GM18511 (cell line): ENCODE data around the gene CD8B.
A peak's percentile ranks its signal among the peaks of the same experiment; 100 is the strongest.
"Not testable (repeated sequence)": the region's sequence is repeated elsewhere in the genome, so short reads cannot be mapped to it uniquely, and the experiment has no call there.

Experiments used
- ATAC-seq: cut with Tn5 transposase; IDR thresholded peaks from one replicate; pipeline ENCODE4 v1.9.1; 2021; ENCODE audit warnings: mild to moderate bottlenecking, moderate library complexity; ENCODE audit not compliant: unreplicated experiment

The CD8B gene

GRCh38 chr2:86836915-86837695 lies 24.6 kb downstream of the CD8B start:
- not testable (repeated sequence) for ATAC-seq

GRCh38 chr2:86835548-86835889 lies 26.2 kb downstream of the CD8B start:
- ATAC-seq, result not testable (repeated sequence)

DNA sequence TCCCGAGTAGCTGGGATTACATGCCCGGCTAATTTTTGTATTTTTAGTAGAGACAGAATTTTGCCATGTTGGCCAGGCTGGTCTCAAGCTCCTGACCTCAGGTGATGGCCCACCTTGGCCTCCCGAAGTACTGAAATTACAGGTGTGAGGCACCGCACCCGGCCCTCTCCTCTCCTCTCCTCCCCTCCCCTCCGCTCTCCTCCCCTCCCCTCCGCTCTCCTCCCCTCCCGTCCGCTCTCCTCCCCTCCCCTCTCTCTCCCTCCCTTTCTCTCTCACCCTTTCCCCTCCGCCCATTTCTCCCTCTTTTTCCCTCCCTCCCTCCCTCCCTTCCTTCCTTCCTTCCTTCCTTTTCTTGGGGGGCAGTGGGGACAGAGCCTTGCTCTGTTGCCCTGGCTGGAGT lies 28.4 kb downstream of the CD8B start:
- no peak for ATAC-seq

DNA sequence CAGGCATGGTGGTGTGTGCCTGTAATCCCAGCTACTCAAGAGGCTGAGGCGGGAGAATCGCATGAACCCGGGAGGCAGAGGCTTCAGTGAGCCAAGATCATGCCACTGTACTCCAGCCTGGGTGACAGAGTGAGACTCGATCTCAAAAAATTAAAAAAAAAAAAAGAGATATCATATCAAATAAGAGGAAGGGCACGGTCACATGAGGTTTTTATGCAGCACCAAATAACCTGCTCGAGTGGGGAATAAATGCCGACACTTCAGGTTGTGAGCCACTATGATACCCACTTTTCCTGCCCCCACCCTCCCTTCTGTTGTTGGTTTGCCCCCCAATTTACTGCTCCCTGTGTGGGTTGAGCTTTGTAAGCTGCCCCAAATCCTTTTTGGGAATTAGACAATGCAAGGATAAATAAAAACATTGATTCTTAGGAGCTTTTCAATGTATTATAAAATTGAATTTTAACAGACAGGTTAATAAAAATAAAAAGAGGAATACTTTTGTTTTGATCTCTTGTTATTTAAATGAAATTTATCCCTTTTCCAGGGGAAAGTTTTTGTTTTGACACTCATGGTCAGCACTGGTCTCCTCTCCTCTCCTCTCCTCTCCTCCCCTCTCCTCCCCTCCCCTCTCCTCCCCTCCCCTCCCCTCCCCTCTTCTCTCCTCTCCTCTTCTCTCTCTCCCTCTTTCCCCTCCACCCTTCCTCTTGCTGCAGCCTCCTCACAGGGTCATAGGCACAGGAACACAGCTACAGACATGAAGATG lies 29.2 kb downstream of the CD8B start:
- ATAC-seq, result no peak

DNA sequence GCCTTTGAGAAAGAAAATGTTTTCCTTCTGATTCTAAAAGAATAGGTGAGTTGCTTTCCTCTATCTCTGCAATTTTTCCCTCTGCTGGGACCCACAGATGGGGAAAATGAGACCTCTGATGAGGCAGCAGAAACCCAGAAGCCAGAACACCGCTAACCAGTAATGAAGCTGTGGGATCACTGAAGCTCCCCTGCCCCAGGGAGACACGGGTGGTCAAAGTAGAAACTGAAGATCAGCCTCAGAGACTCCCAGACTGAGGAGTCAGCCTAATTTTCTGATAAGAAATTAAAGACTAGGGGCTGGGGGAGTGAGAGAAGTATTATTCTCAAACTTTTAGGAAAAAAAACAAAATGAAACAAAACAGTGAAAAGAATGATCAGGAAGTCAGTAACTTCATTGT lies 30.1 kb downstream of the CD8B start:
- ATAC-seq, result no peak

DNA sequence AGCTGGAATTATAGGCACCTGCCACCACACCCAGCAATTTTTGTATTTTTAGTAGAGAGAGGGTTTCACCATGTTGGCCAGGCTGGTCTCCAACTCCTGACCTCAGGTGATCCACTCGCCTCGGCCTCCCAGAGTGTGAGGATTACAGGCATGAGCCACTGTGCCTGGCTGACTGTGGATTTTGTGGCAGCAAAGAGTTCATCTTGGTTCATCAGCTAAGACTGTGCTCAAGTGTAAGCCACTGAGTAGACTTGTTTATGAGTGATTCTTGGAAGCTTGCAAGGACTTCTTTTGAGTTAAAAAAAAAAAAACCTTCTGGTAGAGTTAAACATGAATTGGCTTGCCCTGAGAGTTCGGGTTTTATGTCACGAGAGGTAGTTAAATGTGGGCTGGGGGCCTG lies 34.7 kb downstream of the CD8B start:
- no peak for ATAC-seq

- no peak for ATAC-seq
Observed at GRCh38 chr2:86825693-86826381, 35.8 kb downstream of the CD8B start.

DNA sequence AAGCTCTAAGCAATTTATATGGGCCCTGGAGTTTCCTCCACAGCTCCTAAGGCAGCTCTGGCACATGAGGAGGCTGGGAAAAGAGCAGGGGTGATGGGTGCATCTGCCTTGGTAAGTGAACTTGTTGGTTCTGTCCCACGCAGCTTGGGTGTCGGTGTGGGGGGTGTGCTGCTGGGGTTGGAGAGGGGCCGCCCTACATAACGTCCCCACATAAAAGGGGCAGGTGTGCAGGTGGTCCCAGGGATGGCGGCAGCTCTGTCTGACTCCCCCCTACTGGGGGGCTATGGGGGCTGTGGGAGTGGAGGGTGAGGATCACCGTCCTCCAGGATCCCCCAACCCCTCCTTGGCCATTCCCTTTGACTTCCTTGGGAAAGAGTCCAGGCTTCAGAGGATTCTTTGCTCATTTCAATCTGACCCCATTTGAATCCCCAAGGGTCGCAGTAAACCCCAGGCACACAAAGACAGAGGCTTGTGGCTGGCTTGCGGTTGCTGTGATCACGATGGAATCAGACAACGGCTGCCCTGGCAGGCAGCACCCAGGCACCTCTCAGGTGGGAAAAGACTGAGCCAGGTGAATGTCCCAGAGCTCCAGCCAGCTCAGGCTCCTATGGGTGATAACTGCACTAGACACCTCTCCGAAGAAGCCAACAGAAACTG lies 36.5 kb downstream of the CD8B start:
- no peak for ATAC-seq

- ATAC-seq, result no peak
Observed at GRCh38 chr2:86822668-86823345, 38.9 kb downstream of the CD8B start.

- ATAC-seq, result no peak
Observed at GRCh38 chr2:86821842-86822241, 39.8 kb downstream of the CD8B start.

DNA sequence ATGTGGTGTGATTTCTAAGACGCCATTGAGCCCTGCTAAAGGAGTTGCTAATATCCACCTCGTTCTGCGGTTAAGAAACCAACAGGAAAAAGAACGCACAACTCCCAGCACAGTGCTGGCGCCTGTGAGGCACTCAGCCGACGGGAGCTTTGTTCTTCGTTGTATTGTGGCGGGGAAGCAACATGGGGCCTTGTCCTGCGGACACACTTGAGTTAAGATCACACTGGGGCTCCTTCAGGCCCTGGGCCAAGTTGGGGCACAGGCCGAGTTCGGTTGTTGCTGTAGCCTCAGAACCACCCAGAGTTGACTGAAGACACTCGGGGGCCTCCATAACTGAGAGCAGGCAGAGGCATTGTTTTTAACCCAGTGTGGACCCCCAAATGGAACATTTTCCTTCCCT lies 40.4 kb downstream of the CD8B start:
- ATAC-seq, result no peak

DNA sequence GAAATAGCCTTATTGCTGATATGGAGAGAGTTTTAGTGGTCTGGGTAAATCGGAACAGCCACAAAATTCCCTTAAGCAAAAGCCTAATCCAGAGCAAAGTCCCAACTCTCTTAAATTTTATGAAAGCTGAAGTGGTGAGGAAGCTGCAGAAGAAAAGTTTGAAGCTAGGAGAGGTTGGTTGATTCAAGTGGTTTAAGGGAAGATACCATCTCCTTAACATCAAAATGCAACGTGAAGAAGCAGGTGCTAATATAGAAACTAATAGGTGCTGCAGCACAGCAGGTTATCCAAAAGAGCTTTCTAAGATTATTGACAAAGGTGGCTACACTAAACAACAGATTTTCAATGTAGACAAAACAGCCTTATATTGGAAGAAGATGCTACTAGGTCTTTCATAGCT lies 42.7 kb downstream of the CD8B start:
- no peak for ATAC-seq

DNA sequence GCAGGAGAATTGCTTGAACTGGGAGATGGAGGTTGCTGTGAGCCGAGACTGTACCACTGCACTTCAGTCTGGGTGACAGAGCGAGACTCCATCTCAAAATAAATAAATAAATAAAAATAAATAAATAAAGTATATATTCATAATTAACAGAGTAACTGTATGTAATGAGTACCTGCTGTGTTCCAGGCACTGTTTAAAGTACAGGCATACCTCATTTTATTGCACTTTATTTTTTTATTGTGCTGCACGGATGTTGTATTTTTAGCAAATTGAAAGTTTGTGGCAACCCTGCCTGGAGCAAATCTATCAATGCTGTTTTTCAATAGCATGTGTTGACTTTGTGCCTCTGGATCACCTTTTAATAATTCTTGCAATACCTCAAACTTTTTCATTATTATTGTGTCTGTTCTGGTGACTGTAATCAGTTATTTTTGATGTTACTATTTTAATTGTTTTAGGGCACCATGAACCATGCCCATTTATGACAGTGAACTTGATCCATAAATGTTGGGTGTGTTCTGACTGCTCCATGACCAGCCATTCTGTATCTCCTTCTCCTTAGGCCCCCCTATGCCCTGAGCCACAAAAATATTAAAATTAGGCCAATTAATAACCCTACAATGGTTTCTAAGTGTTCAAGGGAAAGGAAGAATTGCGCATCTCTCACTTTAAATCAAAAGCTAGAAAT lies 43.4 kb downstream of the CD8B start:
- ATAC-seq, result no peak

- ATAC-seq, result no peak
Observed at GRCh38 chr2:86815611-86816010, 46.1 kb downstream of the CD8B start.

- ATAC-seq, result no peak
Observed at GRCh38 chr2:86809481-86810121, 52.1 kb downstream of the CD8B start.

GRCh38 chr2:86808315-86809161 lies 53.1 kb downstream of the CD8B start:
- peak; percentile 95 for ATAC-seq

DNA sequence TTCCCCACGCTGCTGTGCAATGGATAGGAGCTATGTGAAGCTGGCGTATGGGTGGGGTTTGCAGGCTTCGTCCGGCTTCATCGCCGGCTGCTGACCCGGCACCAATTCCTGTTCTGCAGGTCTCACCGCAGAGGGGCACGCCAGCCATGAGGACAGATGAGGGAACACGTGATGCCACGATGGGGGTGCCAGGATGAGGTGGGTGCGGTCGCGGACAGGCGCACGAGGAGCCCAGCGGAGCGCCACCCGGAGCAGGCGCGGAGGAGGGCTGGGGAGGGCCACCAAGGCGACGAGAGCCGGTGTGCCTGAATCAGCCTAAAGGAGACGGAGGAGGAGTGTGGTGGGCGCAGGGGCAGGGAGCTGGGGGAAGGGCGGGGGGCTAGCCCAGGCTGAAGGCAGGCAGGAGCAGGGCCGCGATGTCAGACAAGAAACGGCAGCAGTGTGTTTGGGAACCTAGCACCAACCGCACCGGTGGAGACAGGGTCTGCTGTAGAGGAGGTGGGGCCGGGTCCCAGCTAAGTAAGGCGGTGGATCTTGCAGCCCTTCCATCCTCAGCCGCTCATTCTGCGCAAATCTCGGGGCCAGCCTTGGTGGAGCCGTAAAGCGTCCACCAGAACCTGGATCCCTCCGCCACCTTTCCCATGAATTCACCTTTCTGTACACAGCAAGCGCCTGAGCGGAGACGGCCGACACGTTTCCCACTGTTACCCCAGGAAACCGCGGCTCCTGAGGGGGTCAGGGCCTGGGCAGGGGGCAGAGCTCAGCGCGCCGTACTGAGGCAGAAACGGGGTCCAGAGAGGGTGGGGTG lies 54.0 kb downstream of the CD8B start:
- ATAC-seq, result no peak

DNA sequence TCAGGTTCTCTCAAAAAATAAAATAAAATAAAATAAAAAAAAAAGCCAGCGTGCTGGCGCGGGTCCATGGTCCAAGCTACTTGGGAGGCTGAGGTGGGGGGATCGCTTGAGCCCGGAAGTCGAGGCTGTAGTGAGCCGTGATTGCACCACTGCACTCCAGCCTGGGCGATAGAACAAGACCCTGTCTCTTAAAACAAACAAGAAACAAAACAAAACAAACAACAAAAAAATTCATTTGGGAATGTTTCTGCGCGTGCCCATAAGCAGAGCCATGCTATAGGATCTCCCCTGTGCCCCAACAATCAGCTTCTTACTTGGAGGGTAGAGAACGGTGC lies 54.6 kb downstream of the CD8B start:
- no peak for ATAC-seq
